Osteoblast (primary cell): ENCODE results near the gene THOP1. TPM values are rescaled to one million over a fixed set of nuclear protein-coding genes. Genes with fewer than 3 reads are reported as not detected.

Source experiments
- DNase-seq: peaks from one replicate; pipeline ENCODE4 v3.0.0; 2011; ENCODE audit warnings: low spot score, mixed read lengths; ENCODE audit not compliant: insufficient read length; ENCODE audit errors: missing footprints
- H2AFZ ChIP-seq: 2 replicates; pipeline ENCODE4 v1.6.0; 2011; ENCODE audit warnings: mild to moderate bottlenecking, low read length
- H3K27ac ChIP-seq: 2 replicates; pipeline ENCODE4 v1.5.1; 2011; ENCODE audit warnings: mild to moderate bottlenecking, low read depth, low read length, moderate library complexity
- H3K27me3 ChIP-seq: 2 replicates; pipeline ENCODE4 v1.6.0; 2012; ENCODE audit warnings: mild to moderate bottlenecking, control low read depth, inconsistent platforms, low read length, moderate library complexity; ENCODE audit not compliant: insufficient read depth
- H3K36me3 ChIP-seq: 2 replicates; pipeline ENCODE4 v1.5.1; 2011; ENCODE audit warnings: mild to moderate bottlenecking, low read length, control low read depth, moderate library complexity; ENCODE audit not compliant: insufficient read depth
- H3K4me1 ChIP-seq: 2 replicates; pipeline ENCODE4 v1.5.1; 2011; ENCODE audit warnings: mild to moderate bottlenecking, low read length, control low read depth, moderate library complexity; ENCODE audit not compliant: insufficient read depth
- H3K4me2 ChIP-seq: 2 replicates; pipeline ENCODE4 v1.6.0; 2011; ENCODE audit warnings: mild to moderate bottlenecking, low read length; ENCODE audit not compliant: insufficient read depth
- H3K4me3 ChIP-seq: fragments of 200-600 bp; sonication (generic); 3 replicates; pipeline ENCODE4 v1.5.1; 2012; ENCODE audit warnings: mild to moderate bottlenecking, low read length, inconsistent platforms; ENCODE audit not compliant: insufficient read depth
- H3K79me2 ChIP-seq: 2 replicates; pipeline ENCODE4 v1.6.0; 2012; ENCODE audit warnings: mild to moderate bottlenecking, low read length, control low read depth, inconsistent platforms; ENCODE audit not compliant: insufficient read depth
- H3K9me3 ChIP-seq: 2 replicates; pipeline ENCODE4 v1.5.1; 2011; ENCODE audit warnings: low read depth, low read length, control low read depth
- H4K20me1 ChIP-seq: 2 replicates; pipeline ENCODE4 v1.6.0; 2012; ENCODE audit warnings: mild to moderate bottlenecking, low read length, control low read depth; ENCODE audit not compliant: insufficient read depth
- CTCF ChIP-seq: IDR thresholded peaks from 2 replicates; pipeline ENCODE4 v1.5.1; 2011; ENCODE audit warnings: mild to moderate bottlenecking, low read depth, low read length, moderate library complexity; ENCODE audit errors: extremely low read depth
- total RNA-seq: library from RNA; depleted of rRNA; stranded (reverse); fragments of >200 nt; gene quantifications from 2 replicates; pipeline ENCODE4 v1.2.3, GENCODE V29; 2012

Gene THOP1
- 45.6 and 49.5 TPM in 2 replicates for total RNA-seq

GRCh38 chr19:2785244-2785997 is at the start of gene THOP1:
Gene THOP1 (plus strand): TSS chr19:2785503. CDS start chr19:2785663, 160 bp downstream.
- peak; percentile 100 for DNase-seq
- peaks cover 72% of the 10 kb centered on the region for H3K79me2 ChIP-seq
- H2AFZ ChIP-seq, result peak within 1 kb of the TSS; percentile 98
- peak within 1 kb of the TSS; percentile 98 for H3K4me2 ChIP-seq
- peaks cover 6% of the 10 kb centered on the region for H3K36me3 ChIP-seq
- H3K27me3 ChIP-seq, result no peaks in the 10 kb centered on the region
- peak within 1 kb of the TSS; percentile 93 for H3K4me3 ChIP-seq
- no peak for TF ChIP-seq CTCF
- H3K9me3 ChIP-seq, result no peaks in the 10 kb centered on the region
- peaks cover 20% of the 10 kb centered on the region for H4K20me1 ChIP-seq
- peaks cover 26% of the 10 kb centered on the region for H3K4me1 ChIP-seq
- H3K27ac ChIP-seq, result peak within 1 kb of the TSS; percentile 78

- no peak for TF ChIP-seq CTCF
These were observed 48.6 kb upstream of the THOP1 start for GRCh38 chr19:2736550-2737190.

GRCh38 chr19:2739602-2740313 is 45.5 kb upstream of the THOP1 start, which contains the start of gene SLC39A3:
Gene SLC39A3 (minus strand): TSS chr19:2740017. CDS start chr19:2737257, 2,760 bp downstream.
- H3K79me2 ChIP-seq, result peaks cover 17% of the 10 kb centered on the region
- H3K4me2 ChIP-seq, result peak within 1 kb of the TSS; percentile 83
- H3K4me3 ChIP-seq, result peak within 1 kb of the TSS; percentile 97
- peak; percentile 100 for DNase-seq
- no peak within 1 kb of the TSS for H3K27ac ChIP-seq
- peaks cover 12% of the 10 kb centered on the region for H3K36me3 ChIP-seq
- no peaks in the 10 kb centered on the region for H3K27me3 ChIP-seq
- peaks cover 4% of the 10 kb centered on the region for H3K4me1 ChIP-seq
- H3K9me3 ChIP-seq, result no peaks in the 10 kb centered on the region
- H4K20me1 ChIP-seq, result peaks cover 2% of the 10 kb centered on the region
- H2AFZ ChIP-seq, result peak within 1 kb of the TSS; percentile 84
- TF ChIP-seq CTCF, result no peak

More at GRCh38 chr19:2736550-2737190, 48.6 kb upstream of the THOP1 start:
- no peak overlapping the region for H2AFZ ChIP-seq
- H3K27me3 ChIP-seq, result no peaks in the 10 kb centered on the region
- peaks cover 2% of the 10 kb centered on the region for H4K20me1 ChIP-seq
- H3K4me1 ChIP-seq, result peaks cover 4% of the 10 kb centered on the region
- H3K4me3 ChIP-seq, result no peak overlapping the region
- H3K79me2 ChIP-seq, result peaks cover 17% of the 10 kb centered on the region
- H3K4me2 ChIP-seq, result no peak overlapping the region
- H3K9me3 ChIP-seq, result no peaks in the 10 kb centered on the region
- peak; percentile 90 for DNase-seq
- no peak overlapping the region for H3K27ac ChIP-seq
- peaks cover 12% of the 10 kb centered on the region for H3K36me3 ChIP-seq

- Histone ChIP-seq H3K9me3 (no peaks in the 10 kb centered on the region), H2AFZ (peak overlapping the region; percentile 27), H3K36me3 (peaks cover 12% of the 10 kb centered on the region), H3K27ac (no peak overlapping the region), H3K4me1 (peaks cover 4% of the 10 kb centered on the region), H4K20me1 (peaks cover 2% of the 10 kb centered on the region), H3K4me3 (no peak overlapping the region), H3K79me2 (peaks cover 17% of the 10 kb centered on the region), H3K27me3 (no peaks in the 10 kb centered on the region), H3K4me2 (no peak overlapping the region)
- no peak for TF ChIP-seq CTCF
- DNase-seq, result no peak
These were observed 45.0 kb upstream of the THOP1 start for GRCh38 chr19:2740314-2740656.
